GM12878 (cell line): ENCODE data around the gene JMJD6. TPM values are rescaled to one million over a fixed set of nuclear protein-coding genes. Genes with fewer than 3 reads are reported as not detected.

ENCODE experiments used
- BACH1 ChIP-seq: fragments of 450-650 bp; IDR thresholded peaks from 2 replicates; pipeline ENCODE4 v1.6.1; 2017; ENCODE audit warnings: mild to moderate bottlenecking, borderline replicate concordance
- CEBPB ChIP-seq, 2 experiments: fragments of 150-350 bp in 1 of 2; IDR thresholded peaks; 2 replicates each; pipeline ENCODE4 v1.6.1; 2012 to 2014; ENCODE audit warnings: low read depth in 2 of 2, low read length in 2 of 2, borderline replicate concordance in 1 of 2, inconsistent platforms in 1 of 2
- CHD1 ChIP-seq: IDR thresholded peaks from 2 replicates; pipeline ENCODE4 v1.6.1; 2012; ENCODE audit warnings: low read depth, low read length, improper control_type of control experiment
- FOS ChIP-seq: IDR thresholded peaks from 3 replicates; pipeline ENCODE4 v1.6.1; 2011; ENCODE audit warnings: borderline replicate concordance; ENCODE audit not compliant: insufficient read length; ENCODE audit errors: extremely low read depth
- IKZF1 ChIP-seq: fragments of 450-650 bp; conservative IDR thresholded peaks from 2 replicates; pipeline ENCODE4 v1.6.1; 2017; ENCODE audit warnings: antibody characterized with exemption, mild to moderate bottlenecking
- MEF2A ChIP-seq: IDR thresholded peaks from 2 replicates; pipeline ENCODE4 v1.6.1; 2011; ENCODE audit warnings: low read depth, mild to moderate bottlenecking, low read length, moderate library complexity; ENCODE audit not compliant: insufficient read depth
- PAX8 ChIP-seq: fragments of 450-650 bp; IDR thresholded peaks from 2 replicates; pipeline ENCODE4 v1.6.1; 2017; ENCODE audit warnings: mild to moderate bottlenecking, moderate library complexity
- STAT3 ChIP-seq: IDR thresholded peaks from 2 replicates; pipeline ENCODE4 v1.6.1; 2011; ENCODE audit warnings: low read depth, low read length, improper control_type of control experiment
- TAF1 ChIP-seq: IDR thresholded peaks from 2 replicates; pipeline ENCODE4 v1.6.1; 2011; ENCODE audit warnings: mild to moderate bottlenecking, low read depth, low read length, borderline replicate concordance
- TCF7 ChIP-seq: IDR thresholded peaks from 2 replicates; pipeline ENCODE4 v1.6.1; 2014; ENCODE audit warnings: antibody characterized with exemption, borderline replicate concordance
- ZBTB11 ChIP-seq: fragments of 450-650 bp; formaldehyde crosslinking; IDR thresholded peaks from 2 replicates; pipeline ENCODE4 v1.5.0; 2022; ENCODE audit warnings: mild to moderate bottlenecking, missing genetic modification characterization
- polyA plus RNA-seq, 11 experiments: library from polyadenylated mRNA; depleted of rRNA in 4 of 11; unstranded in 6 of 11; stranded (reverse) in 5 of 11; fragments of >200 nt; fragmentation: Nextera tagmentation in 4 of 11; fragmentation: Illumina TruSeq in 1 of 11; extraction: Ambion mirVana in 4 of 11; extraction: Trizol in 1 of 11; gene quantifications; 1 replicate in 1 of 11; 2 replicates in 10 of 11; pipeline versions ENCODE4 v1.2.1 to v1.2.3, GENCODE V29; 2011 to 2016; ENCODE audit warnings: inconsistent platforms in 2 of 11, missing spikeins in 2 of 11, low read depth in 1 of 11
- total RNA-seq, 4 experiments: library from RNA; depleted of rRNA in 3 of 4; stranded (reverse); fragments of >200 nt in 3 of 4; fragmentation: Illumina TruSeq in 1 of 4; extraction: Trizol in 1 of 4; gene quantifications; 2 replicates each; pipeline versions ENCODE4 v1.2.1 to v1.2.3, GENCODE V29; 2013 to 2021

The JMJD6 gene
- total and polyA plus RNA-seq, 10 of the 15 experiments (the other 5 are each of a cell fraction or from before 2014, with no cell fraction given) = 1.2 to 36.0 (median 22.2) TPM

- no peak for TF ChIP-seq ZBTB11 (CRISPR knock-in tag)
- peak; percentile 31 for TF ChIP-seq FOS
- TF ChIP-seq BACH1 = no peak
- TF ChIP-seq TCF7 = no peak
- TF ChIP-seq STAT3 = no peak
- no peak; the same call in 1 of the 2 replicates for TF ChIP-seq TAF1
- TF ChIP-seq CHD1 = 0 out of 2 replicates have a peak, but pooled peaks have one; percentile 64
- peak; percentile 78 for TF ChIP-seq IKZF1
- TF ChIP-seq CEBPB (IDR thresholded peaks at IDR 0.05; ENCODE audit: borderline replicate concordance in 1 of 2, low read depth in 2 of 2, low read length in 2 of 2) = no peak
- TF ChIP-seq PAX8 = no peak
- TF ChIP-seq MEF2A = no peak
These were observed at the start of gene JMJD6 (continued) for GRCh38 chr17:76726231-76726775.
